A549 (cell line): ENCODE data around the gene ATP2A3. TPM values are rescaled to one million over a fixed set of nuclear protein-coding genes. Genes with fewer than 3 reads are reported as not detected.

ENCODE experiments used
- ATAC-seq, 2 experiments: fragments of 200-7000 bp in 1 of 2; fragments of >200 bp in 1 of 2; cut with Nextera tagmentation in 1 of 2; cut with Tn5 transposase in 1 of 2; 3 replicates each; pipeline versions ENCODE4 v1.8.0 to v1.9.1; 2018 to 2020; ENCODE audit warnings: mild to moderate bottlenecking in 1 of 2, moderate library complexity in 1 of 2
- CTCF ChIA-PET: fragments of 300-600 bp; sonication (Branson Sonifier 250); formaldehyde crosslinking; extraction: SDS; loops from one replicate; lab custom pipeline; 2021; ENCODE audit warnings: antibody characterized with exemption, inconsistent platforms; lab: Yijun Ruan, JAX
- POLR2A ChIA-PET: fragments of 350-600 bp; formaldehyde crosslinking; extraction: SDS; loops from one replicate; lab custom pipeline; 2021; ENCODE audit warnings: antibody characterized with exemption, inconsistent platforms; lab: Yijun Ruan, JAX
- DNase-seq, 2 experiments: peaks; one replicate each; pipeline versions ENCODE4 v3.0.0 to v3.0.0-alpha.2; 2011 to 2016; ENCODE audit warnings: low read depth in 1 of 2, low spot score in 1 of 2
- FAIRE-seq: peaks from 2 replicates; lab custom pipeline; 2011; peaks lifted over from hg19 to GRCh38; lab: Jason Lieb, UNC
- H3K27ac ChIP-seq, 2 experiments: fragments of >200 bp; sonication (Bioruptor Twin); formaldehyde crosslinking; 3 replicates each; pipeline ENCODE4 v1.5.1; 2016 to 2017
- H3K4me1 ChIP-seq: fragments of >200 bp; sonication (Bioruptor Twin); formaldehyde crosslinking; 3 replicates; pipeline ENCODE4 v1.6.1; 2016
- H3K4me2 ChIP-seq: fragments of >200 bp; sonication (Bioruptor Twin); formaldehyde crosslinking; 3 replicates; pipeline ENCODE4 v1.6.1; 2016
- H3K4me3 ChIP-seq: fragments of >200 bp; sonication (Bioruptor Twin); formaldehyde crosslinking; 3 replicates; pipeline ENCODE4 v1.5.1; 2016
- H3K9me3 ChIP-seq: fragments of >200 bp; sonication (Bioruptor Twin); formaldehyde crosslinking; 3 replicates; pipeline ENCODE4 v1.6.1; 2016
- BHLHE40 ChIP-seq: IDR thresholded peaks from 2 replicates; pipeline ENCODE4 v1.6.1; 2012; ENCODE audit warnings: low read depth, low read length, inconsistent platforms
- CHD2 ChIP-seq: fragments of 150-350 bp; IDR thresholded peaks from 2 replicates; pipeline ENCODE4 v1.6.1; 2014; ENCODE audit warnings: low read length; ENCODE audit not compliant: partially characterized antibody
- CHD4 ChIP-seq: fragments of 200-600 bp; sonication (generic); IDR thresholded peaks from 2 replicates; pipeline ENCODE4 v1.6.1; 2016; ENCODE audit warnings: antibody characterized with exemption, mild to moderate bottlenecking, borderline replicate concordance
- EHF ChIP-seq: fragments of 250-450 bp; sonication (Bioruptor Pico); IDR thresholded peaks from 2 replicates; pipeline ENCODE4 v1.5.0; 2020; ENCODE audit warnings: mild to moderate bottlenecking
- EHMT2 ChIP-seq: fragments of 200-600 bp; sonication (generic); IDR thresholded peaks from 2 replicates; pipeline ENCODE4 v1.6.1; 2016; ENCODE audit warnings: antibody characterized with exemption, low read depth, mild to moderate bottlenecking, moderate library complexity
- EP300 ChIP-seq, 2 experiments: fragments of >200 bp; sonication (Bioruptor Twin); formaldehyde crosslinking; IDR thresholded peaks; 2 replicates in 1 of 2; 3 replicates in 1 of 2; pipeline ENCODE4 v1.6.1; 2016 to 2017
- ESRRA ChIP-seq: fragments of 150-350 bp; IDR thresholded peaks from 2 replicates; pipeline ENCODE4 v1.6.1; 2014; ENCODE audit warnings: mild to moderate bottlenecking, low read length, borderline replicate concordance
- FOXS1 ChIP-seq: fragments of 250-450 bp; sonication (Bioruptor Pico); IDR thresholded peaks from 2 replicates; pipeline ENCODE4 v1.5.0; 2020; ENCODE audit warnings: mild to moderate bottlenecking, moderate library complexity
- GATA3 ChIP-seq: IDR thresholded peaks from 2 replicates; pipeline ENCODE4 v1.6.1; 2012; ENCODE audit warnings: borderline replicate concordance
- HOXB5 ChIP-seq: fragments of 250-450 bp; sonication (Bioruptor Pico); IDR thresholded peaks from 2 replicates; pipeline ENCODE4 v1.5.0; 2020; ENCODE audit warnings: mild to moderate bottlenecking, moderate library complexity
- JUNB ChIP-seq: fragments of >200 bp; sonication (Bioruptor Twin); formaldehyde crosslinking; IDR thresholded peaks from 2 replicates; pipeline ENCODE4 v1.6.1; 2016
- KDM5A ChIP-seq: fragments of 200-600 bp; sonication (generic); IDR thresholded peaks from 2 replicates; pipeline ENCODE4 v1.6.1; 2016; ENCODE audit warnings: antibody characterized with exemption, mild to moderate bottlenecking
- MAZ ChIP-seq: fragments of 150-350 bp; IDR thresholded peaks from 2 replicates; pipeline ENCODE4 v1.6.1; 2014; ENCODE audit warnings: antibody characterized with exemption, low read depth, low read length, borderline replicate concordance
- MYC ChIP-seq: IDR thresholded peaks from 2 replicates; pipeline ENCODE4 v1.6.1; 2012; ENCODE audit warnings: mild to moderate bottlenecking, inconsistent platforms, low read length, improper control_type of control experiment, borderline replicate concordance
- NFE2L2 ChIP-seq: fragments of 150-350 bp; conservative IDR thresholded peaks from 2 replicates; pipeline ENCODE4 v1.6.1; 2014; ENCODE audit warnings: low read length
- POLR2AphosphoS2 ChIP-seq: conservative IDR thresholded peaks from 2 replicates; pipeline ENCODE4 v1.6.1; 2012; ENCODE audit warnings: low read length, improper control_type of control experiment, inconsistent platforms
- RFX5 ChIP-seq: fragments of 450-650 bp; IDR thresholded peaks from 2 replicates; pipeline ENCODE4 v1.7.1; 2014; ENCODE audit warnings: antibody characterized with exemption, mild to moderate bottlenecking, moderate library complexity
- SREBF2 ChIP-seq: fragments of 450-650 bp; IDR thresholded peaks from 2 replicates; pipeline ENCODE4 v1.6.1; 2014; ENCODE audit warnings: mild to moderate bottlenecking, moderate library complexity
- TFCP2L1 ChIP-seq: fragments of 250-450 bp; sonication (Bioruptor Pico); IDR thresholded peaks from 2 replicates; pipeline ENCODE4 v1.5.0; 2021; ENCODE audit warnings: mild to moderate bottlenecking
- TP53 ChIP-seq: fragments of 250-450 bp; sonication (Bioruptor Pico); IDR thresholded peaks from 2 replicates; pipeline ENCODE4 v1.5.0; 2021; ENCODE audit warnings: mild to moderate bottlenecking, moderate library complexity
- ZSCAN20 ChIP-seq: fragments of 250-450 bp; sonication (Bioruptor Pico); IDR thresholded peaks from 2 replicates; pipeline ENCODE4 v1.8.0; 2022; ENCODE audit warnings: mild to moderate bottlenecking, moderate library complexity
- WGBS: methylation state at CpG from one replicate; pipeline ENCODE4 v1.1.6; 2017; ENCODE audit errors: missing lambda C conversion rate; 5-methylcytosine and 5-hydroxymethylcytosine counted together
- polyA plus RNA-seq, 4 experiments: library from polyadenylated mRNA; depleted of rRNA in 3 of 4; stranded (reverse); fragments of >200 nt; fragmentation: RNase III in 1 of 4; extraction: RNeasy Plus Mini Kit Qiagen cat#74134 plus additional on column Dnase treatment in 1 of 4; gene quantifications; 2 replicates in 3 of 4; 3 replicates in 1 of 4; pipeline ENCODE4 v1.2.3, GENCODE V29; 2011 to 2017
- TF ChIP-seq, protein P1 (sequence below): fragments of 200-600 bp; sonication (generic); IDR thresholded peaks from 2 replicates; pipeline ENCODE4 v1.6.1; 2016; ENCODE audit warnings: antibody characterized with exemption, mild to moderate bottlenecking, moderate library complexity
- TF ChIP-seq, protein P2 (sequence below): fragments of >200 bp; sonication (Bioruptor Twin); formaldehyde crosslinking; IDR thresholded peaks from 2 replicates; pipeline ENCODE4 v1.6.1; 2016
- TF ChIP-seq, protein P3 (sequence below): fragments of >200 bp; sonication (Bioruptor Twin); formaldehyde crosslinking; IDR thresholded peaks from 3 replicates; pipeline ENCODE4 v1.6.1; 2016
- TF ChIP-seq, protein P4 (sequence below): fragments of 250-450 bp; sonication (Bioruptor Pico); IDR thresholded peaks from 2 replicates; pipeline ENCODE4 v1.5.0; 2020; ENCODE audit warnings: low read depth, mild to moderate bottlenecking, moderate library complexity
- TF ChIP-seq, protein P5 (sequence below): fragments of 450-650 bp; IDR thresholded peaks from 2 replicates; pipeline ENCODE4 v1.6.1; 2014; ENCODE audit warnings: antibody characterized with exemption

ATP2A3 gene
- polyA plus RNA-seq, 2 of the 4 experiments (the other 2 are of a cell fraction) = 3.1 to 5.5 TPM

DNA sequence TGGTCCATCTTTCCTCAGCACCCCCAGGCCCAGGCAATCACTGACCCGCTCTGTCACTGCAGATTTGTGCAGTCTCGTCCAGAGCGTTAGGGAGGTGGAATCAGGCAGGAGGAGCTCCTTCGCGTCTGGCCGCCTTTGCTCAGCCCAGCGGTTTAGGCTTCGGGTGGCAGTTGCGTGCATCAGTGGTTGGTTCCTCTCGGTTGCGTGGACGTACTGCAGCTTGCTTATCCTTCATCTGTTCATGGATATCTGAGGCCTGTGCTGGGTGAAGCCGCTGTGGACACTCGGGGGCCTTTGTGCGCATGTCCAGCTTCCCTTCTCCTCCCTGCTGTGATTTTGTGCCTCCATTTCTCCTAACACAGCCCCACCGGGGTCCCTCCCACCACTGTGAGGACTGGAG, 43.2 kb downstream of the ATP2A3 start:
- CTCF ChIA-PET = interaction anchor here (1.1 to 13.0 kb wide), 7 partner anchors 7 to 154 kb away, joined by 3 to 256 read pairs (median 6); partner anchors contain the start of gene CAMKK1
- H3K27ac ChIP-seq = 0 out of 6 replicates have a peak overlapping the region, but pooled peaks of 1 of the 2 experiments have one; percentile 5
- H3K4me2 ChIP-seq = no peak overlapping the region
- WGBS = 92% methylated on average over 16 of the region's 16 CpGs
- FAIRE-seq (no peak), ATAC-seq (no peak), DNase-seq (no peak)
- POLR2A ChIA-PET = no interaction called here
- H3K4me1 ChIP-seq = peaks cover 17% of the 10 kb centered on the region; the same call in 2 of the 3 replicates
- no peak overlapping the region for H3K4me3 ChIP-seq
- TF ChIP-seq CHD2 (no peak), GATA3 (no peak), EHF (CRISPR knock-in tag) (no peak), EP300 (IDR thresholded peaks at IDR 0.05) (no peak), TFCP2L1 (CRISPR knock-in tag) (no peak), POLR2AphosphoS2 (no peak), ESRRA (no peak)
- TF ChIP-seq, protein P1, sequence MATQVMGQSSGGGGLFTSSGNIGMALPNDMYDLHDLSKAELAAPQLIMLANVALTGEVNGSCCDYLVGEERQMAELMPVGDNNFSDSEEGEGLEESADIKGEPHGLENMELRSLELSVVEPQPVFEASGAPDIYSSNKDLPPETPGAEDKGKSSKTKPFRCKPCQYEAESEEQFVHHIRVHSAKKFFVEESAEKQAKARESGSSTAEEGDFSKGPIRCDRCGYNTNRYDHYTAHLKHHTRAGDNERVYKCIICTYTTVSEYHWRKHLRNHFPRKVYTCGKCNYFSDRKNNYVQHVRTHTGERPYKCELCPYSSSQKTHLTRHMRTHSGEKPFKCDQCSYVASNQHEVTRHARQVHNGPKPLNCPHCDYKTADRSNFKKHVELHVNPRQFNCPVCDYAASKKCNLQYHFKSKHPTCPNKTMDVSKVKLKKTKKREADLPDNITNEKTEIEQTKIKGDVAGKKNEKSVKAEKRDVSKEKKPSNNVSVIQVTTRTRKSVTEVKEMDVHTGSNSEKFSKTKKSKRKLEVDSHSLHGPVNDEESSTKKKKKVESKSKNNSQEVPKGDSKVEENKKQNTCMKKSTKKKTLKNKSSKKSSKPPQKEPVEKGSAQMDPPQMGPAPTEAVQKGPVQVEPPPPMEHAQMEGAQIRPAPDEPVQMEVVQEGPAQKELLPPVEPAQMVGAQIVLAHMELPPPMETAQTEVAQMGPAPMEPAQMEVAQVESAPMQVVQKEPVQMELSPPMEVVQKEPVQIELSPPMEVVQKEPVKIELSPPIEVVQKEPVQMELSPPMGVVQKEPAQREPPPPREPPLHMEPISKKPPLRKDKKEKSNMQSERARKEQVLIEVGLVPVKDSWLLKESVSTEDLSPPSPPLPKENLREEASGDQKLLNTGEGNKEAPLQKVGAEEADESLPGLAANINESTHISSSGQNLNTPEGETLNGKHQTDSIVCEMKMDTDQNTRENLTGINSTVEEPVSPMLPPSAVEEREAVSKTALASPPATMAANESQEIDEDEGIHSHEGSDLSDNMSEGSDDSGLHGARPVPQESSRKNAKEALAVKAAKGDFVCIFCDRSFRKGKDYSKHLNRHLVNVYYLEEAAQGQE = no peak
- H3K9me3 ChIP-seq = no peaks in the 10 kb centered on the region

DNA sequence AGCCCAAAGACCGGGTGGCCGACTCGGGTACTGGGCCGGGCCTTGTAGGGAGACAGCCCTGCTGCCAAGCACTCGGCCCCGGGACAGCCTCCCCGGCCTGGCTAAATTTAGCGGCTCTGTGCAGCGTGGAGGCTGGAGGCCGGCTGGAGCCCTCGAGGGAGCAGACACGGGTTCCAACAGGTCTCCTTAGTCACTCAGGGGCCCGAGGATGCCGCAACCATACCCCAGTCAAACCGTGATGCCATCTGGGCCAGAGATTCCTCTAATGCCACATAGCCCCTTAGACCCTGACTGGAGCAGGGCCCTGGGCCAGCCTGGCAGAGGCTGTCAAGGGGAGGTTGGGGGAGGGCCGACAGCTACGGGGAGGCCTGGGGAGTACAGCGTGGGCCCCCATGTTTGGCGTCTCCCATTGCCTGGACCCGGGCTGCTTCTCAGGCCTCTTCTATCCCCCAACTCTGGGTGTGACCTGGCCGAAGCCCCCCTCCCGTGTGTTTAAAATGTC, 45.1 kb downstream of the ATP2A3 start:
- peak overlapping the region in 1 of 2 experiments; percentile 11; a peak in 1 of 6 replicates for H3K27ac ChIP-seq
- DNase-seq = no peak
- ATAC-seq = no peak; a peak in 1 of 6 replicates
- POLR2A ChIA-PET = no interaction called here
- 89% methylated on average over 22 of the region's 22 CpGs for WGBS
- no peak overlapping the region for H3K4me2 ChIP-seq
- no peaks in the 10 kb centered on the region for H3K9me3 ChIP-seq
- H3K4me1 ChIP-seq = peaks cover 18% of the 10 kb centered on the region; the same call in 2 of the 3 replicates
- FAIRE-seq = no peak
- CTCF ChIA-PET = interaction anchor here (0.8 to 13.0 kb wide), 4 partner anchors 19 to 85 kb away, joined by 3 to 256 read pairs (median 85); partner anchors contain the start of gene CAMKK1
- no peak for TF ChIP-seq CHD4
- no peak for TF ChIP-seq MYC
- no peak for TF ChIP-seq MAZ
- TF ChIP-seq ZSCAN20 (CRISPR knock-in tag) = no peak
- no peak for TF ChIP-seq FOXS1 (CRISPR knock-in tag)
- TF ChIP-seq, all 56 proteins: peak for 0
- no peak overlapping the region for H3K4me3 ChIP-seq

DNA sequence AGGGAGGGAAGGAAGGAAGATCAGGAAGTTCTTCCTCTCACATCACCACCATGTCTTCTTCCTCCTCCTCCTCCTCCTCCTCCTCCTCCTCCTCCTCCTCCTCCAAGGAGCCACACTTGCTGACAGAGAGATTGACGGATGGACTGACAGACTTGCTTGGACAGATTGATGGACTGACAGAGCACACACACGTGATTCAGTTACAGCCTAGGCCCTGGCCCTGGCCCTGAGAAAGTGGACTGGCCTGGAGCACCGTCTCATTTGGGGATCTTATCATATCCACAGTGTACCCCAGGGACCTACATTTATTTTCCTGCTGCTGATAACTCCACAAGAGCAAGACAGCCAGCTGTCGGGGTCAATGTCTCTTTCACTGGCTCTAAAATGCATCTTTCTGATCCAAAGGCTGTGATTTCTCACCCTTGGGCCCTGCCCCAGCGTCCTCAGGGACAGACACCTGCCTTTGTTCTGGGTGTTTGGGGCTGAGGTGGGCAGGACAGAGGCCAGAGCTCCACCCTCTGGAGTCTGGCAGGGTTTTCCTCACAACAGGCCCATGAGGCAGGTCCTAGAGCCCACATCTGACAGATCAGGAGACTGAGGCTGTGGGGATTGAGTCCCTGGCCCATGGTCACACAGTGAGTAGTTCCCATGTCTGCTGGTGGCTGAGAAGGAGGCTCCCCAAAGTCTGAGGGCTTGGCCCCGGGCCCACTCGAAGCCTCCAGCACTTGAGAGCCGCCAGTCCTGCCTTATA, 45.7 kb downstream of the ATP2A3 start:
- no peak overlapping the region for H3K4me2 ChIP-seq
- no peak overlapping the region for H3K4me3 ChIP-seq
- ChIA-PET CTCF (interaction anchor here (0.8 to 13.0 kb wide), 4 partner anchors 18 to 85 kb away, joined by 3 to 256 read pairs (median 85); partner anchors contain the start of gene CAMKK1), POLR2A (interaction anchor here (0.6 kb wide), 1 partner anchor 206 kb away, joined by 7 read pairs; no protein-coding TSS in a partner anchor)
- ATAC-seq = peak; percentile 17; a peak in 3 of 6 replicates
- WGBS = 74% methylated on average over 8 of the region's 8 CpGs
- no peaks in the 10 kb centered on the region for H3K9me3 ChIP-seq
- no peak for FAIRE-seq
- peak overlapping the region in 1 of 2 experiments; percentile 11; a peak in 1 of 6 replicates for H3K27ac ChIP-seq
- H3K4me1 ChIP-seq = peaks cover 20% of the 10 kb centered on the region; the same call in 2 of the 3 replicates
- no peak for DNase-seq
- TF ChIP-seq RFX5 (no peak), SREBF2 (no peak), HOXB5 (CRISPR knock-in tag) (no peak), BHLHE40 (no peak), TP53 (CRISPR knock-in tag) (no peak), EHMT2 (no peak), CHD4 (no peak), KDM5A (no peak), NFE2L2 (no peak), EP300 (IDR thresholded peaks at IDR 0.05) (no peak), JUNB (no peak)
- TF ChIP-seq, protein P2, sequence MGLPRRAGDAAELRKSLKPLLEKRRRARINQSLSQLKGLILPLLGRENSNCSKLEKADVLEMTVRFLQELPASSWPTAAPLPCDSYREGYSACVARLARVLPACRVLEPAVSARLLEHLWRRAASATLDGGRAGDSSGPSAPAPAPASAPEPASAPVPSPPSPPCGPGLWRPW = no peak
- TF ChIP-seq, protein P3, sequence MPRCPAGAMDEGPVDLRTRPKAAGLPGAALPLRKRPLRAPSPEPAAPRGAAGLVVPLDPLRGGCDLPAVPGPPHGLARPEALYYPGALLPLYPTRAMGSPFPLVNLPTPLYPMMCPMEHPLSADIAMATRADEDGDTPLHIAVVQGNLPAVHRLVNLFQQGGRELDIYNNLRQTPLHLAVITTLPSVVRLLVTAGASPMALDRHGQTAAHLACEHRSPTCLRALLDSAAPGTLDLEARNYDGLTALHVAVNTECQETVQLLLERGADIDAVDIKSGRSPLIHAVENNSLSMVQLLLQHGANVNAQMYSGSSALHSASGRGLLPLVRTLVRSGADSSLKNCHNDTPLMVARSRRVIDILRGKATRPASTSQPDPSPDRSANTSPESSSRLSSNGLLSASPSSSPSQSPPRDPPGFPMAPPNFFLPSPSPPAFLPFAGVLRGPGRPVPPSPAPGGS = no peak
- TF ChIP-seq, protein P4, sequence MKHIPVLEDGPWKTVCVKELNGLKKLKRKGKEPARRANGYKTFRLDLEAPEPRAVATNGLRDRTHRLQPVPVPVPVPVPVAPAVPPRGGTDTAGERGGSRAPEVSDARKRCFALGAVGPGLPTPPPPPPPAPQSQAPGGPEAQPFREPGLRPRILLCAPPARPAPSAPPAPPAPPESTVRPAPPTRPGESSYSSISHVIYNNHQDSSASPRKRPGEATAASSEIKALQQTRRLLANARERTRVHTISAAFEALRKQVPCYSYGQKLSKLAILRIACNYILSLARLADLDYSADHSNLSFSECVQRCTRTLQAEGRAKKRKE (CRISPR knock-in tag) = no peak
- TF ChIP-seq, protein P5, sequence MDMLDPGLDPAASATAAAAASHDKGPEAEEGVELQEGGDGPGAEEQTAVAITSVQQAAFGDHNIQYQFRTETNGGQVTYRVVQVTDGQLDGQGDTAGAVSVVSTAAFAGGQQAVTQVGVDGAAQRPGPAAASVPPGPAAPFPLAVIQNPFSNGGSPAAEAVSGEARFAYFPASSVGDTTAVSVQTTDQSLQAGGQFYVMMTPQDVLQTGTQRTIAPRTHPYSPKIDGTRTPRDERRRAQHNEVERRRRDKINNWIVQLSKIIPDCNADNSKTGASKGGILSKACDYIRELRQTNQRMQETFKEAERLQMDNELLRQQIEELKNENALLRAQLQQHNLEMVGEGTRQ = no peak
